ENCODE results near the gene MED13.

DNA sequence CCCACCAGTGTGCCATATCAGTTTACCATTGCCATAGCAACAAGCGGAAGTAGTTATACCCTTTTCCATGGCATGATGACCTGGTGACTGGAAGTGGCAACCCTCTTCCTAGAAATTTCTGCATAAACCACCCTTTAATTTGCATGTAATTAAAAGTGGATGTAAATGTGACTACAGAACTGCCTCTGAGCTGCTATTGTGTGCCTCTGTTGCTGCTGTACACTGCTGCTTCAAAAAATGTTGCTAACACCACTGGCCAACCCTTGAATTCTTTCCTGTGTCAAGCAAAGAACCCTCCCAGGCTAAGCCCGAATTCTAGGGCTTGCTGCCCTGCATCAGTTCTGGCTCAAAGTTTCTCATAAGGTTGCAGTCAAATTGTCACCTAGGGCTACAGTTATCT lies 12.9 kb upstream of the MED13 start:
- TF ChIP-seq, protein P1, sequence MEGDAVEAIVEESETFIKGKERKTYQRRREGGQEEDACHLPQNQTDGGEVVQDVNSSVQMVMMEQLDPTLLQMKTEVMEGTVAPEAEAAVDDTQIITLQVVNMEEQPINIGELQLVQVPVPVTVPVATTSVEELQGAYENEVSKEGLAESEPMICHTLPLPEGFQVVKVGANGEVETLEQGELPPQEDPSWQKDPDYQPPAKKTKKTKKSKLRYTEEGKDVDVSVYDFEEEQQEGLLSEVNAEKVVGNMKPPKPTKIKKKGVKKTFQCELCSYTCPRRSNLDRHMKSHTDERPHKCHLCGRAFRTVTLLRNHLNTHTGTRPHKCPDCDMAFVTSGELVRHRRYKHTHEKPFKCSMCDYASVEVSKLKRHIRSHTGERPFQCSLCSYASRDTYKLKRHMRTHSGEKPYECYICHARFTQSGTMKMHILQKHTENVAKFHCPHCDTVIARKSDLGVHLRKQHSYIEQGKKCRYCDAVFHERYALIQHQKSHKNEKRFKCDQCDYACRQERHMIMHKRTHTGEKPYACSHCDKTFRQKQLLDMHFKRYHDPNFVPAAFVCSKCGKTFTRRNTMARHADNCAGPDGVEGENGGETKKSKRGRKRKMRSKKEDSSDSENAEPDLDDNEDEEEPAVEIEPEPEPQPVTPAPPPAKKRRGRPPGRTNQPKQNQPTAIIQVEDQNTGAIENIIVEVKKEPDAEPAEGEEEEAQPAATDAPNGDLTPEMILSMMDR (IDR thresholded peaks at IDR 0.05): no peak
- no peak for TF ChIP-seq POLR2A (IDR thresholded peaks at IDR 0.05)
